Suppressor macrophage (primary cell): Measurements from ENCODE around the gene ZCCHC17.

ENCODE experiments used
- DNase-seq, 4 experiments: peaks; one replicate each; pipeline ENCODE4 v3.0.0-alpha.2; 2020 to 2022

Gene ZCCHC17

GRCh38 chr1:31306278-31306677 is 9.4 kb downstream of the ZCCHC17 start:
- peak; percentile 8 to 49 (median 21) for DNase-seq

- DNase-seq: no peak
These were observed 11.2 kb downstream of the ZCCHC17 start for GRCh38 chr1:31308036-31308435.

GRCh38 chr1:31310198-31310597 is 13.4 kb downstream of the ZCCHC17 start:
- DNase-seq: no peak

GRCh38 chr1:31315902-31316301 is 19.1 kb downstream of the ZCCHC17 start:
- DNase-seq: no peak

GRCh38 chr1:31318146-31318545 is 21.3 kb downstream of the ZCCHC17 start:
- no peak for DNase-seq

- no peak for DNase-seq
These were observed 27.3 kb downstream of the ZCCHC17 start for GRCh38 chr1:31324093-31324492.

GRCh38 chr1:31324992-31325391 is 28.2 kb downstream of the ZCCHC17 start:
- no peak for DNase-seq

- no peak for DNase-seq
These were observed 29.6 kb downstream of the ZCCHC17 start for GRCh38 chr1:31326461-31326860.

- no peak for DNase-seq
These were observed 30.5 kb downstream of the ZCCHC17 start for GRCh38 chr1:31327381-31327780.

- peak; percentile 8 to 37 (median 29) for DNase-seq
These were observed 38.2 kb downstream of the ZCCHC17 start for GRCh38 chr1:31335007-31335406.

GRCh38 chr1:31336687-31337467 is 40.0 kb downstream of the ZCCHC17 start:
- DNase-seq: no peak

- DNase-seq: no peak
These were observed 47.7 kb downstream of the ZCCHC17 start for GRCh38 chr1:31344503-31344902.

GRCh38 chr1:31345635-31346034 is 48.8 kb downstream of the ZCCHC17 start:
- DNase-seq: no peak

GRCh38 chr1:31346785-31347184 is 50.0 kb downstream of the ZCCHC17 start:
- DNase-seq: no peak

- DNase-seq: no peak
These were observed 51.6 kb downstream of the ZCCHC17 start for GRCh38 chr1:31348449-31348848.

- DNase-seq: peak in 3 of 4 experiments; percentile 37 to 40 (median 40)
These were observed 57.5 kb downstream of the ZCCHC17 start for GRCh38 chr1:31354283-31354682.

- DNase-seq: no peak
These were observed 59.6 kb downstream of the ZCCHC17 start for GRCh38 chr1:31356427-31356826.

- no peak for DNase-seq
These were observed 64.8 kb downstream of the ZCCHC17 start for GRCh38 chr1:31361607-31362006.

GRCh38 chr1:31362032-31362431 is 65.2 kb downstream of the ZCCHC17 start:
- no peak for DNase-seq

GRCh38 chr1:31364561-31365250 is 67.9 kb downstream of the ZCCHC17 start:
- no peak for DNase-seq

GRCh38 chr1:31366796-31367195 is 70.0 kb downstream of the ZCCHC17 start:
- DNase-seq: peak in 3 of 4 experiments; percentile 17 to 32 (median 28)

GRCh38 chr1:31368611-31369107 is 71.8 kb downstream of the ZCCHC17 start:
- DNase-seq: no peak

GRCh38 chr1:31370021-31370420 is 73.2 kb downstream of the ZCCHC17 start:
- DNase-seq: no peak

- DNase-seq: no peak
These were observed 73.7 kb downstream of the ZCCHC17 start for GRCh38 chr1:31370565-31370964.
